ENCODE data around the gene PCNT. TPM values are rescaled to one million over a fixed set of nuclear protein-coding genes. Genes with fewer than 3 reads are reported as not detected.

The PCNT gene
- total RNA-seq, 4 donors from 2014 or later = 6.2 to 29.7 (median 17.1) TPM

- H3K27ac ChIP-seq = peak within 1 kb of the TSS; percentile 89 to 94
- no peaks in the 10 kb centered on the region for H3K27me3 ChIP-seq
- DNase-seq = peak; percentile 85 to 88
- H3K9me3 ChIP-seq = no peaks in the 10 kb centered on the region
- peak within 1 kb of the TSS; percentile 77 to 80 for H3K4me3 ChIP-seq
- H3K36me3 ChIP-seq = no peaks in the 10 kb centered on the region
- intact Hi-C loops (cut with DNase I; ENCODE audit: low total_unique reads) = no loop called here
- H3K4me1 ChIP-seq = peaks cover 9 to 12% of the 10 kb centered on the region in 2 donors
- TF ChIP-seq POLR2A (IDR thresholded peaks at IDR 0.05) (peak; percentile 51 to 77), CTCF (IDR thresholded peaks at IDR 0.05) (peak; percentile 26 to 40 (median 36))
Measured at GRCh38 chr21:46285761-46286647, 38.0 kb upstream of the PCNT start, which contains the start of gene YBEY. Gene YBEY, plus strand, starts transcription at chr21:46286342. Its CDS starts 572 bp downstream, at chr21:46286914.

GRCh38 chr21:46286648-46287002, 37.3 kb upstream of the PCNT start:
- intact Hi-C loops (cut with DNase I; ENCODE audit: low total_unique reads) = no loop called here
- Histone ChIP-seq H3K27me3 (no peaks in the 10 kb centered on the region), H3K4me1 (peaks cover 9 to 12% of the 10 kb centered on the region in 2 donors), H3K27ac (peak overlapping the region; percentile 89 to 94), H3K9me3 (no peaks in the 10 kb centered on the region), H3K4me3 (peak overlapping the region; percentile 77 to 80), H3K36me3 (no peaks in the 10 kb centered on the region)
- TF ChIP-seq CTCF (IDR thresholded peaks at IDR 0.05) (no peak), POLR2A (IDR thresholded peaks at IDR 0.05) (no peak)
- DNase-seq = no peak

- no peaks in the 10 kb centered on the region for H3K9me3 ChIP-seq
- H3K27ac ChIP-seq = no peak overlapping the region
- peaks cover 9 to 12% of the 10 kb centered on the region in 2 donors for H3K4me1 ChIP-seq
- no peak overlapping the region for H3K4me3 ChIP-seq
- H3K27me3 ChIP-seq = no peaks in the 10 kb centered on the region
- H3K36me3 ChIP-seq = no peaks in the 10 kb centered on the region
- TF ChIP-seq CTCF (IDR thresholded peaks at IDR 0.05) = no peak
- no peak for DNase-seq
- intact Hi-C loops (cut with DNase I; ENCODE audit: low total_unique reads) = no loop called here
Measured at GRCh38 chr21:46287541-46287940, 36.4 kb upstream of the PCNT start.

GRCh38 chr21:46289655-46290179, 34.2 kb upstream of the PCNT start:
- Histone ChIP-seq H3K9me3 (no peaks in the 10 kb centered on the region), H3K27me3 (no peaks in the 10 kb centered on the region), H3K27ac (no peak overlapping the region), H3K4me1 (peaks cover under 1 to 9% of the 10 kb centered on the region in 2 donors), H3K4me3 (no peak overlapping the region), H3K36me3 (no peaks in the 10 kb centered on the region)
- intact Hi-C loops (cut with DNase I; ENCODE audit: low total_unique reads) = no loop called here
- DNase-seq = no peak
- no peak for TF ChIP-seq POLR2A (IDR thresholded peaks at IDR 0.05)
- TF ChIP-seq CTCF (IDR thresholded peaks at IDR 0.05) = no peak

GRCh38 chr21:46291561-46291960, 32.4 kb upstream of the PCNT start:
- no peak for DNase-seq
- H3K4me3 ChIP-seq = no peak overlapping the region
- intact Hi-C loops (cut with DNase I; ENCODE audit: low total_unique reads) = no loop called here

More at GRCh38 chr21:46291561-46291960, 32.4 kb upstream of the PCNT start:
- H3K27ac ChIP-seq = no peak overlapping the region
- no peaks in the 10 kb centered on the region for H3K27me3 ChIP-seq
- H3K9me3 ChIP-seq = no peaks in the 10 kb centered on the region
- no peak for TF ChIP-seq CTCF (IDR thresholded peaks at IDR 0.05)
- TF ChIP-seq POLR2A (IDR thresholded peaks at IDR 0.05) = no peak
- peaks cover 0 to 7% of the 10 kb centered on the region in 2 donors for H3K4me1 ChIP-seq
- H3K36me3 ChIP-seq = no peaks in the 10 kb centered on the region
